Renal cortex interstitium (tissue), 11 donors: Measurements from ENCODE around the gene MCF2L2. TPM values are rescaled to one million over a fixed set of nuclear protein-coding genes. Genes with fewer than 3 reads are reported as not detected.
"Not testable (repeated sequence)": the region's sequence is repeated elsewhere in the genome, so short reads cannot be mapped to it uniquely, and the experiment has no call there.

Source experiments
- DNase-seq, 11 donors: peaks; one replicate each; pipeline ENCODE4 v3.0.0-alpha.2; 2013; ENCODE audit warnings: low read depth in 9 of 11, low spot score in 4 of 11; ENCODE audit errors: extremely low read depth in 1 of 11
- polyA plus RNA-seq, 3 donors: library from polyadenylated mRNA; unstranded; fragments of 120-200 nt; gene quantifications; one replicate each; pipeline ENCODE4 v1.2.1, GENCODE V29; 2013; ENCODE audit not compliant: insufficient read length in 3 of 3

The MCF2L2 gene
- polyA plus RNA-seq, 3 donors: 0.62 to 1.2 (median 0.81) TPM

DNA sequence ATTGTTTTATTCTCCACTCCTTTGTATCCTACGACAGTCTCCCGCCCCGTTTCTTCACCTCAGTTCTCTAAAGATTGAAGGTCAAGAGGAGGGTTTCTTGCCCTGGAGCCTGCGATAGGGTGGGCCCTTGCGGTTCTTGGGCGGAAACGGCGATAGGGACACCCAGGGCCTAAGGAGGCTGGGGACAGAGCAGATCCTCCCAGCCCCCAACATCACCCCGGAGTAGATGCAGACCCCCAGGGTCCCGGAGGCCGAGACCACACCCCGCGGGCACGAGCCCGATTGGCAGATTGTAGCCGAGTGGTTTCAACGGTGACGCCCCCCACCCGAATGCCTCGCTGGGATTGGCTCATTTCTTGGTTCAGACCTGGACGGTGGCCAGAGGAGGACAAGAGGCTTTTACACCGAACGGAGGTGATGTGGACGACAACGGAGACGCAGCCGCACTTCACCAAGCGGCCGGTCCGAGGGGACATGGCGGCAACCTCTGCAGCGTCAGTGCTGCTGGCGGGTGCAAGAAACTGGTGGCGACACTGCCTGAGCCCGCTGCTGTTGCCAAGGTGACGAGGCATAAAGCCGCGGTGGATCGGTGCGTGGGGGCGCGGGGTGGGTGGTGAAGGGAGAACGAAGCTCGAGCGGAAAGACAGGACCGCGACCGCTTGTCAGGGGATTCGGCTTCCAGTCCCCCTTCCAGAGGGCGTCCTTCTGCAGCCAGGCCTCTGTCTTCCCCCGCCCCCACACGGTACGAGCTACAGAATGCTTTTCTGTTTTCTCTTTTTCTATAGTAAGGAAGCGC is 19.0 kb upstream of the MCF2L2 start:
- DNase-seq: peak; percentile 82 to 94 (median 88)

DNA sequence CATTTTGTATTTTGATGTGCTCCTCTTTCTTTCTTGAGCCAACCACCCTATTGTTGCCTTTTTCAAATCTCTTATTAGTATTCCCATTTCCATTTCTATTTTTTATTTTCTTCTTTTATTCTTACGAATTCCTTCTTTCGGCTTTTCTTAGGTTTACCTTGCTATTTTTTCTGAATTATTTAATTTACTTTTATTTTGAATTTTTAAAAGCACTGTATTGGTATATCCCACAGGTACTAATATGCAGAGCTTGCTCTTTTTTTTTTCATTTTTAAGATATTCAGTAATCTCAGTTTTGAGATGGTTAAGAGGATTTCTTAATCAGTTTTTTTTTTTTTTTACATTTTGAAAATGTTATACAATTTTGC is 18.4 kb upstream of the MCF2L2 start:
- no peak for DNase-seq

DNA sequence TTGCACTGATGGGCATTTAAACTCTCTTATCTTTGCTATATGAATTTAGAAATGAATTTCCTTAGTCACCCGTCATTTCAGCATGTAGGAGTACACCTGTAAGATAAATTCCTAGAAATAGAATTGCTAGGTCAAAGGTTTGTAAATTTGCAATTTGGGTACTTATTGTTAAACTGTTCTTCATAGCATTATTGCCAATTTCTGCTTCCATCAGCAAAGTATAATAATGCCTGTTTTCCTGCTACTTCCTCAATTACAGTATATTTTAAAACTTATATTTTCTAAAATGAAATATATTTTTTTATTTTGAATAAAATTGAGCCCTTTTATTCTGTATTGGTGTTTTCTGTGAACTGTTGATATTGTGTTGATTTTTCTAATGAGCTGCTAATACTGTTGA is 16.3 kb upstream of the MCF2L2 start:
- DNase-seq: no peak

DNA sequence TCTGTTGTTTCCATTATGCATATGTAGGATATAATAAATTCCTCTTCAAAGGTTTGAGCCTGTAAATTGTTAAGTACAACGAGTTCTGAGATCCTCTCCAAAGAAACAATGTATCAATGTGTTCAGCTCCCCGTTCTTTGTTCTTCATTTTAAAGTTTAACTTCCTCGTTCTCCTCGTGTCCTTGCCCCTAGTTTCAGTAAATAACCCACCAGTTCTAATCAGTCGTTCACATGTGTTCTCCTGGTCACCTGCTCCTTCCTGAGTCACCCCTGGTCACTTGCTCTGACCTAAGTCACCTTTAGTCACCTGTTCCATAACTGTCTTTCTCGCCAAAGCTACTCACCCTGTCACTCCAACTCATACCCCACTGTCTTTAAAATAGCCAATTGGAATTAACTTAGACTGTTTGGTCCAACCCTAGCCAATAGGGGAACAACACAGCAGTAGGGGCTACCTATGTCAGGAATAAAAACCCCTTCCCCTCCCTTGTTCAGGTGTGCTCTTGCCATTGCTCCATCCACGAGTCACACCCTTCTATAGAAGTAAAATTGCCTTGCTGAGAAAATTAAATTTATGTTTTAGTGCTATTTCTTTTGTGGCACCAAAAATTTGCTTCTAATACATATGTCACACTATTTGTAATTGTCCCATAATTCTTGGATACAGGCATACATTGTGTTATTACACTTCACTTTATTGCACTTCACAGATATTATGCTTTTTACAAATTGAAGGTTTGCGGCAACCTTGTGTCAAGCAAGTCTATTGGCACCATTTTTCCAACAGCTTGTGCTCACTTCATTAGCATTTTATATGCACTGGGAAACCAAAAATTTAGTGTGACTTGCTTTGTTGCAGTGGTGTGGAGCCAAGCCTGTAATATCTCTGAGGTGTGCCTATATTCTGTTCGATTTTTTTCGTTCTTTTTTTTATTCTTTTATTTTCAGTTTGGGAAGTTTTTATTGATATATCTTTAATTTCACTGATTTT is 15.3 kb upstream of the MCF2L2 start:
- no peak for DNase-seq

DNA sequence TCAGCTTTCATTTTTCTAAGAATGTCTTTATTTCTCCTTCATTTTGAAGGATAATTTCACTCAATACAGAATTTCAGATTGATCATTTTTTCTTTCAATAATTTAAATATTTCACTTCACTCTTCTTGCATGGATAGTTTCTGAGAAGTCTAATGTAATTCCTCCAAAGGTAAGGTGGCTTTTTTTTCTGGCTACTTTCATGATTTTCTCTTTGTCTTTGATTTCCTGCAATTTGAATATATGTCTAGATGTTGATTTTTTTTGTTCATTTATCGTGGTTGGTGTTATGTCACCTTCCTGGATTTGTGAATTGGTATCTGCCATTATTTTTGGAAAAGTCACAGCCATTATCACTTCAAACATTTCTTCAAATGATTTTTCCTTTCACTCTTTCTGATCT is 14.6 kb upstream of the MCF2L2 start:
- no peak for DNase-seq

DNA sequence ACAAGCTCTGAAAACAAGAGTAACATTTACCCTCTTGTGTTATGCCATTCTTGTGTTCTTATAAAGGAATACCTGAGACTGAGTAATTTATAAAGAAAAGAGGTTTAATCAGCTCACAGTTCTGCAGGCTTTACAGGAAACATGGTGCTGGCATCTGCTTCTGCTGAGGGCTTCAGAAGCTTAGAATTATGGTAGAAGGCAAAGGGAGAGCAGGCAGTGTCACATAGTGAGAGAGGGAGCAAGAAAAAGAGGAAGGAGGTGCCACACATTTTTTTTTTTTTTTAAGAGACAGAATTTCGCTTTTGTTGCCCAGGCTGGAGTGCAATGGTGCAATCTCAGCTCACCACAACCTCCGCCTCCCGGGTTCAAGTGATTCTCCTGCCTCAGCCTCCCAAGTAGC is 12.1 kb upstream of the MCF2L2 start:
- not testable (repeated sequence) for DNase-seq

DNA sequence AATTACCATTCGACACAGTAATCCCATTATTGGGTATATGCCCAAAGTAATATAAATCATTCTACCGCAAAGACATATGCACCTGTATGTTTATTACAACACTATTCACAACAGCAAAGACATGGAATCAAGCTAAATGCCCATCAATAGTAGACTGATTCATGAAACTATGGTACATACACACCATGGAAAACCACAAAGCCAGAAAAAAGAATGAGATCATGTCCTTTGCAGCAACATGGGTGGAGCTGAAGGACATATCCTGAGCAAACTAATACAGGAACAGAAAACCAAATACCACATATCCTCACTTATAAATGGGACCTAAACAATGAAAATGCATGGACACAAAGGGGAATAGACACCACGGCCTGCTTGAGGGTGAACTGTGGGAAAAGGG is 11.1 kb upstream of the MCF2L2 start:
- DNase-seq: no peak

DNA sequence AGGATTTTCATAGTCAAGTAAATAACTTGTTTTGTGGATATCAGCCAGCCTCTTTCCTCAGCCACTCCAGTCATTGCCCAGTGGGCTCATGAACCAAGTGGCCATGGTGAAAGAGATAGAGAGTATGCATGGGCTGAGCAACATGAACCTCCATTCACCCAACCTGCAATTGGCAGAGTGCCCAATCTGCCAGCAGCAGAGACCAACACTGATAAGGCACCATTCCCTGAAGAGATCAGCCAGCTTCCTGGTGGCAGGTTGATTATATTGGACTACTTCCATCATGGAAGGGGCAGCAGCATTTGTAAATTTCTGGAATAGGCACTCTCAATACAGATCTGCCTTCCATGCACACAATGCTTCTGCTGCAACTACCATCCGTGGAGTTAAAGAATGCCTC is 10.3 kb upstream of the MCF2L2 start:
- DNase-seq: no peak

DNA sequence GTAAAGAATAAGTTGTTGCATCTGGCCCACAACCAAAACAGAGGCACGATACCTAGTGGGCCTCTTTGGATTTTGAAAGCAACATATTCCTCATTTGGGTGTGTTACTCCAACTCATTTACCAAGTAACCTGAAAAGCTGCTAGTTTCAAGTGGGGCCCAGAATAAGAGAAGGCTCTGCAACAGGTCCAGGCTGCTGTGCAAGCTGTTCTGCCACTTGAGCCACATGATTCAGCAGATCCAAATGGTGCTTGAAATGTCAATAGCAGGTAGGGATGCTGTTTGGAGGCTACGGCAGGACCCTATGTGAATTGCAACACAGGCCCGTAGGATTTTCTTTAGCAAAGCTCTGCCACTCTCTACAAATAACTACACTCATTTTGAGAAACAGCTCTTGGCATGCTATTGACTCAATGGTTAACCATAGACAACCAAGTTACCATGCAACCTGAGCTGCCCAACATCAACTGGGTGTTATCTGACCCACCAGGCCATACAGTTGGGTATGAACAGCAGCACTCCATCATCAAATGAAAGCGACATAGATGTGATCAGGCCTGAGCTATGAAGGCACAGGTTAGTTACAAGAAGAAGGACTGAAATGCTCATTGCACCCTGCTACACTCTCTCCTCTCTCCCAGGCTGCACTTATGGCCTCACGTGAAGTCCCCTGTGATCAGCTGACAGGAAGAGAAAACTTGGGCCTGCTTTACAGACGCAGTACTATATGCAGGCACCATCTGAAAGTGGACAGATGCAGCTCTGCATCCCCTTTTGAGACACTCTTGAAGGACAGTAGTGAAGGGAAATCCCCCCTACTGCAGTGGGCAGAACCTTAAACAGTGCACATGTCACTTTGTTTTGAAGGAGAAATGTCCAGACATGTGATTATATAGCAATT is 9.5 kb upstream of the MCF2L2 start:
- DNase-seq: no peak

DNA sequence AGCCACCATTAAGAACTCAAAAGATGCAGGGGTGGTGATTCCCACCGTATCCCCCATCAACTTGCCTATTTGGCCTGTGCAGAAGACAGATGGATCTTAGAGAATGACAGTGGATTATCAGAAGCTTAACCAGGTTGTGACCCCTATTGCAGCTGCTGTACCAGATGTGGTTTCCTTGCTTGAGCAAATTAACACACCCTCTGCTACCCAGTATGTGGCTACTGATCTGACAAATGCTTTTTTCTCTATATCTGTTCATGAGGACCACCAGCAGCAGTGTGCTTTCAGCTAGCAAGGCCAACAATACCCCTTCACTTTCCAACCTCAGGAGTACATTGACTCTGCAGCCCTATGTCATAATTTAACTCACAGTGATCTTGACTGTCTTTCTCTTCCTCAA is 8.6 kb upstream of the MCF2L2 start:
- no peak for DNase-seq

DNA sequence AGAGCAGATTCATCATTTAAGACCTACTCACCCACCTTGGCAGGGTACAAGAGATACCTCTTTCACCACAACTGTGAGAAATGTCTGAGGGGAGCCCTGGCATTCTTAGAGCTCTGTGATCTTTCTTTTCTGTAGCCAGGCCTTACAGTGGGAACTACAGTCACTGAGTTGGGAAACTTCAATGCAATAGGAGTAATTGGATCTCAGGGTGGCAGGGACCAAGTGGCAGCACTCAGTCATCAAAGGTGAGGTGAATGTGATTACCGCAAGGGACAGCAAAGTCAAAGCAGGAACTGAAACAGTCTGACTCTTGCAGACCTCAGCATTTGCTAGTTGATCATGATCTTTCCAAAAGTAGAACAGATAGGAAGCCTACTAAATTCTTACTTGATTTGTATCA is 7.2 kb upstream of the MCF2L2 start:
- no peak for DNase-seq

DNA sequence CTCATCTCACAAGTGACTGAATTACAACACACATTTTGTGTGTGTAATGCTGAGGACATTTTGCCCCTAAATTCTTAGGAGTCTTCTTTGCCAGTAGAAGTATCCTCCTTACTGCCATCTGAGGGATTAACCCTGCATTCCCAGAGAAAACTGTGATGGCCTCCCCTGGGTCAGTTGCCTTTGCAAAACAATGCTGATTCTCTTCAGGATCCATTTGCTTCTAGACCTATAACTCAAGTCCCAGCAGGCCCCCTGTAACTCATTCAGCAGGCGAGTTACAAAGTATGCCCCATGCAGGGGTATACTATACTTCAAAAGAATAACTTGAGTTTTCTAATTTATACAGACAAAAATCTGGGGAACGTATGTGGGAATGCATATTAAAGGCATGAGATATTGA is 6.6 kb upstream of the MCF2L2 start:
- no peak for DNase-seq

DNA sequence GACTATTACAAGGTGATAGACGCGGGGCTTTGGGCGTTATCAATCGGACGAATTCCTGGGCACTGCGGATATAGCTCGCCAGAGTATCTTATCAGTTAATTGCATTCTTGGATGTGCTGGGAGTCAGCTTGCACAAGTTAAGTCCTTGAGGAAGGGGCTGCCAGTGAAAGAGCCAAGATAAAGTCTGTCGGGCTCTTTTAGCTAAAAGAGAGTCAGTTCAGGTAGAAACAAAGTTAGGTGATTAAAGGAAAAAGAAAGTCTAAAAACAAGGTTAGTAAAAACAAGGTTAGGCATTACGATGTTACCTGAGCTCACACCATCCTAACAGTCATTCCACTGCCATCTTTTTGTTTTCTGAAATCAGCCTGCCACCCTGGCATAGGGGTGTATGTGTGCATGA is 6.1 kb upstream of the MCF2L2 start:
- DNase-seq: no peak

DNA sequence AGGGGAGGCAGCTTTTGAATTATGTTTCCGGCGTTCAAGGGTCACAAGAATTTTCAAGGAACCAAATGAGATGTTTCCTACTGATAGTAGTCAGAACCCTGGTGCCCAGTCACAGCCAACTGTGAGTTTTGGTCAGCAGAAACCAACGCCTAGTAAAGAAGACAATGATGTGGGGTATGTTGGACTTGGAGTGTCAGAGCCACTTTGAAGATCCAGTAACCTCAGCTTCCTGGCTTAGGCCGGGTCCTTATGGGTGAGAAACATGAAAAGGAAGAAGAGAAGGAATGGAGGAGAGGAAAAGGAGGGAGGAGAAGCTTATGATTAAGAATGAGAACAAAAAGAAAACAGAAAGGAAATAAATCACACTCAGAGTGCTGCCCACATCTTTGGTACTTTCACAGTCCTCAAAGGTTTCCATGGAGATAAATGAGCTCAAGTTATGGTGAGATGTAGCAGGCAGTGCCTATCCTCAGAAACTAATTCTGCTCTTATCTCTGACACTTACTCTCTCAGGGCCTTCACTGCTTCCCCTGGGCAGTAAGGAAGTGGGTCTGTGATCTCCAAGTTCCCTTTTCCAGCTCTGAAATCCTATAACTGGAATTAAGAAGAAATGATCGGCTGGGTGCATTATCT is 2.0 kb upstream of the MCF2L2 start:
- DNase-seq: no peak

DNA sequence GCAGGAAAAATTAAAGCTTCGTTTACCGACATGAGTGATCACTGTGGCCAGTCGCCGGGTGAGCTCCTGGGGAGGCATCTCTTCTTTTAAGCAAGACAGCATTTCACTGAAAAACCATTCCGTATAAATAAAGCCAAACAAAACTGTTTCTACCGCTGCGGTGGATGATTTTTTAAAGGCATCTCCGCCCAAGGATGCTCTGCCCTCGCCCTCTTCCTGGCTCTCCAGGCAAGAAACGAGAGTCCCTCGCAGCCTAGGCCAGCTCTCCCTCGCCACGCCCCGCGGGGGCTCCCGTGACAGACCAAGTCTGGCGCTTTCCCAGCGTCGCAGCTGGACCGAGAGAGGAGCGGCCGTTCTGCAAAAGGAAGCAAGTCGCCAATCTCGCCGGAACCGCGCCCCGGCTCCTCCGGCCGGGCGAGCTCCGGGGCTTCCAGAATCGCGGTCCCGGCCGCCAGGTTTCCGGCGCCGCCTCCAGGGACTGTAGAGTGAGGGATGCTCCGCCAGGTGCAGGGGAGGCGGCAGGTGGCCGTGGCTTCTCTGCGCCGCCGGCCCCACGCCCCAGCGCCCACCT is 458 bp downstream of the MCF2L2 start:
- DNase-seq: peak in 5 of 11 donors; percentile 27 to 46 (median 39)

DNA sequence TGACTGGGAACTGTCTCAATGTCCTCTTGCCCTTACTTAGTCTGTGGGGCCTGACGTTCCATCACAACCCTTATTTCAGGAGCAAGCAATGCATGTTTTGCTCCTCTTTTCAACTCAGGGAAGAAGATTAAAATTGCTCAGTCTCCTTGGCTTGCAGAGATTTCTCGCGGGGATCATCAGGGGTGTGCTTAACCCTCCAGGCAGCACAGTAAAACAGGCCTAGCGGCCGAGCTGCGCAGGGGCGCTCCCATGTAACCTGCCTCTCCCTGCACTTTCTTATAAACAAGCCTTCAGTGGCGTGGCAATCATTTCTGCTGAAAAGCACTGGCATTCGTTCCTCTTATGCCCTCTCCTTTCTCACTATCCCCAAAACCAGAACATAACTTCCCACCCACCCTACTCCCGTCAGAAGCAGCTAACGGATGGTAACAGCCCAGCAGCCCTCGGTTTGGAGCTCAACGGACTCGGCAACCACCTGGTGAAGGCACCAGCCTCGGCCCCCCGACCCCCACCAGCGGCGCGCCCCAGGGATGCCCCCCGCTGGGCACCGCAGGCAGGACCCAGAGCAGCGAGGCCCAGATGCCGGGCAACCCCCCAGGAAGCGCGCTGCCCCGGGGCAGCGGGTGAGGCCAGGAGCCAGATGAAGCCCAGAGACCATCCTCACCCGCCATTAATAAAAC is 1.1 kb downstream of the MCF2L2 start:
- no peak for DNase-seq

DNA sequence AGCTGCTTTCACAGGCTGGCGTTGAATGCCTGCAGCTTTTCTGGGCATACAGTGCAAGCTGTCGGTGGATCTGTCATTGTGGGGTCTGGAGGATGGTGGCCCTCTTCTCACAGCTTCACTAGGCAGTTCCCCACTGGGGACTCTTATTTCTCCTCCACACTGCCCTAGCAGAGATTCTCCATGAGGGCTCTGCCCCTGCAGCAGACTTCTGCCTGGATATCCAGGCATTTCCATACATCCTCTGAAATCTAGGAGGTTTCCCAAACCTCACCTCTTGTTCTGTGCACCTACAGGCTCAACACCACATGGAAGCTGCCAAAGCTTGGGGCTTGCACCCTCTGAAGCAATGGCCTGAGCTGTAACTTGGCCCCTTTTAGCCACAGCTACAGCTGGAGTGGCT is 9.6 kb downstream of the MCF2L2 start:
- not testable (repeated sequence) for DNase-seq
